Epithelial cell of esophagus (primary cell): Measurements from ENCODE around the gene MED31.

ENCODE experiments used
- DNase-seq: peaks from one replicate; pipeline ENCODE4 v3.0.0; 2010; ENCODE audit warnings: low read depth
- H3K4me3 ChIP-seq: 2 replicates; pipeline ENCODE4 v1.5.1; 2011; ENCODE audit warnings: mild to moderate bottlenecking, low read length, control low read depth
- TF ChIP-seq, protein P1 (sequence below): IDR thresholded peaks from 2 replicates; pipeline ENCODE4 v1.5.1; 2011; ENCODE audit warnings: low read depth, mild to moderate bottlenecking, low read length, control low read depth, inconsistent platforms; ENCODE audit not compliant: insufficient read depth; ENCODE audit errors: missing control alignments

The MED31 gene

GRCh38 chr17:6677946-6678345 lies 26.5 kb upstream of the MED31 start:
- TF ChIP-seq, protein P1, sequence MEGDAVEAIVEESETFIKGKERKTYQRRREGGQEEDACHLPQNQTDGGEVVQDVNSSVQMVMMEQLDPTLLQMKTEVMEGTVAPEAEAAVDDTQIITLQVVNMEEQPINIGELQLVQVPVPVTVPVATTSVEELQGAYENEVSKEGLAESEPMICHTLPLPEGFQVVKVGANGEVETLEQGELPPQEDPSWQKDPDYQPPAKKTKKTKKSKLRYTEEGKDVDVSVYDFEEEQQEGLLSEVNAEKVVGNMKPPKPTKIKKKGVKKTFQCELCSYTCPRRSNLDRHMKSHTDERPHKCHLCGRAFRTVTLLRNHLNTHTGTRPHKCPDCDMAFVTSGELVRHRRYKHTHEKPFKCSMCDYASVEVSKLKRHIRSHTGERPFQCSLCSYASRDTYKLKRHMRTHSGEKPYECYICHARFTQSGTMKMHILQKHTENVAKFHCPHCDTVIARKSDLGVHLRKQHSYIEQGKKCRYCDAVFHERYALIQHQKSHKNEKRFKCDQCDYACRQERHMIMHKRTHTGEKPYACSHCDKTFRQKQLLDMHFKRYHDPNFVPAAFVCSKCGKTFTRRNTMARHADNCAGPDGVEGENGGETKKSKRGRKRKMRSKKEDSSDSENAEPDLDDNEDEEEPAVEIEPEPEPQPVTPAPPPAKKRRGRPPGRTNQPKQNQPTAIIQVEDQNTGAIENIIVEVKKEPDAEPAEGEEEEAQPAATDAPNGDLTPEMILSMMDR: no peak
- H3K4me3 ChIP-seq: no peak overlapping the region
- DNase-seq: no peak

GRCh38 chr17:6677158-6677831 lies 25.9 kb upstream of the MED31 start:
- no peak overlapping the region for H3K4me3 ChIP-seq
- TF ChIP-seq, protein P1: no peak
- peak; percentile 39 for DNase-seq

DNA sequence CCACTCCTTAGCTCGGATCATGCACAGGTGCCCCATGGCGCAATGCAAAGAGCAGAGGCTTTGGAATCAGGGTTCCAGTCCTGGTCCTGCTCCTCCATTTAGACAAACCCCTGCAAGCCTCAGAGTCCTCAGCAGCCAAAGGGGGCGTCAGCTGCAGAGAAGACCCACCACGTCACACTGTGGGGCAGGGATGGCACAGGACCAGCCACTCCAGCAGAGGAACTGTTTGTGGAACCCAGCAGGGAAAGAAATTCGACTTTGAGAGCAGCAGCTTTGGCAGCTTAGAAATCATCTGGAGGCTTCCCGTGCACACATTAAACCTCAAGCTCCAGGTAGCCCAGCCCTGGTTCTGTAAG lies 25.4 kb upstream of the MED31 start:
- TF ChIP-seq, protein P1: no peak
- DNase-seq: no peak
- H3K4me3 ChIP-seq: no peak overlapping the region

- TF ChIP-seq, protein P1: no peak
- H3K4me3 ChIP-seq: no peak overlapping the region
- peak; percentile 12 for DNase-seq
These were observed 23.9 kb upstream of the MED31 start for GRCh38 chr17:6675201-6675825.

DNA sequence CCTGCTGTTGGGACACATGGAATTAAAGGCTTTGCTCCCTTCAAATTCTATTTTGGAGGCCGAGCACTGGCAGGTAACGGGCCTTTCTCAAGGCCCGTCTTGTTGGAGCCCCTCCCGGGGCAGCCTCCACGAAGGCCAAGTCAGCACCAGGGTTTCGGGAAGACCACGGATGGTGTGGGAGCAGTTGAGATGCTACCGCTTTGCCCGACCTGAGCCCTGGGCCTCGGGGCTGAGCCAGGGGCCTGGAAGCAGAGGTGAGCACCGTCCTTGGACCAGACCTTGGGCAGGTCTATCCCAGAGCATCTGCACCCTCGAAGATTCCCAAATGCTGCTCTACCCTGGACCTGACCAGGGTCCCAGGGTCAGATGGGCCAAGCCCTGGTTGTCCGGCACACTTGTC lies 23.2 kb upstream of the MED31 start:
- no peak for DNase-seq
- no peak overlapping the region for H3K4me3 ChIP-seq
- TF ChIP-seq, protein P1: no peak

GRCh38 chr17:6671431-6671830 lies 20.0 kb upstream of the MED31 start:
- DNase-seq: peak; percentile 50
- TF ChIP-seq, protein P1: no peak
- no peak overlapping the region for H3K4me3 ChIP-seq

GRCh38 chr17:6670999-6671398 lies 19.6 kb upstream of the MED31 start:
- no peak for DNase-seq
- TF ChIP-seq, protein P1: no peak

More at GRCh38 chr17:6670999-6671398, 19.6 kb upstream of the MED31 start:
- no peak overlapping the region for H3K4me3 ChIP-seq
